GM10248 (cell line): ENCODE measurements around the gene ABLIM2.

Experiments used
- CTCF ChIA-PET: fragments of 300-600 bp; sonication (Branson Sonifier 250); formaldehyde crosslinking; extraction: SDS; loops from one replicate; lab custom pipeline; 2021; ENCODE audit warnings: antibody characterized with exemption; lab: Yijun Ruan, JAX
- POLR2A ChIA-PET: fragments of 350-650 bp; sonication (Branson Sonifier 250); formaldehyde crosslinking; extraction: SDS; loops from one replicate; lab custom pipeline; 2020; ENCODE audit warnings: antibody characterized with exemption; lab: Yijun Ruan, JAX
- DNase-seq: peaks from one replicate; pipeline ENCODE4 v3.0.0; 2012; ENCODE audit errors: extremely low spot score
- TF ChIP-seq, protein P1 (sequence below): IDR thresholded peaks from 2 replicates; pipeline ENCODE4 v1.5.1; 2012; ENCODE audit warnings: mild to moderate bottlenecking, low read depth; ENCODE audit errors: extremely low read depth, missing control alignments, control extremely low read depth

Gene ABLIM2

DNA sequence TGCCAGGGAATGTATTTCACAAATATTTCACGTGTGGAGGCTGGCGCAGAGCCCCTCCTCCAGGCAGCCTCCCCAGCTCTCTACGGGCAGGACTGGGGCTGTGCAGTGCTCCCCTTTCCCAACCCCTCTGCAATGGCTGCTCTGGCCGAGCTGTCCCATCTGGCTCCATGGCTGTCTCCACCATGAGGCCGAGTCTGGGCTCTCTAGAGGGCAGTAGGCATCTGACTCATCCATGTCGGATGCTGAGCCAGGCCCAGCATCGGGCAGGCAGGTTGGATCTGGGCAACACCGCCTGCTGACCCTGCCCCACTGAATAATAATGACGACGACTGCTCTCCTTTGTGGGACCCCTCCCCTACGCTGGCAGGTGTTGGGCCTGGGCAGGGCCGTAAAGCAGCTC lies 29.5 kb upstream of the ABLIM2 start:
- POLR2A ChIA-PET = no interaction called here
- CTCF ChIA-PET = interaction anchor here (1.4 to 2.1 kb wide), 3 partner anchors 9 to 386 kb away, joined by 3 to 11 read pairs (median 7); no protein-coding TSS in a partner anchor
- TF ChIP-seq, protein P1, sequence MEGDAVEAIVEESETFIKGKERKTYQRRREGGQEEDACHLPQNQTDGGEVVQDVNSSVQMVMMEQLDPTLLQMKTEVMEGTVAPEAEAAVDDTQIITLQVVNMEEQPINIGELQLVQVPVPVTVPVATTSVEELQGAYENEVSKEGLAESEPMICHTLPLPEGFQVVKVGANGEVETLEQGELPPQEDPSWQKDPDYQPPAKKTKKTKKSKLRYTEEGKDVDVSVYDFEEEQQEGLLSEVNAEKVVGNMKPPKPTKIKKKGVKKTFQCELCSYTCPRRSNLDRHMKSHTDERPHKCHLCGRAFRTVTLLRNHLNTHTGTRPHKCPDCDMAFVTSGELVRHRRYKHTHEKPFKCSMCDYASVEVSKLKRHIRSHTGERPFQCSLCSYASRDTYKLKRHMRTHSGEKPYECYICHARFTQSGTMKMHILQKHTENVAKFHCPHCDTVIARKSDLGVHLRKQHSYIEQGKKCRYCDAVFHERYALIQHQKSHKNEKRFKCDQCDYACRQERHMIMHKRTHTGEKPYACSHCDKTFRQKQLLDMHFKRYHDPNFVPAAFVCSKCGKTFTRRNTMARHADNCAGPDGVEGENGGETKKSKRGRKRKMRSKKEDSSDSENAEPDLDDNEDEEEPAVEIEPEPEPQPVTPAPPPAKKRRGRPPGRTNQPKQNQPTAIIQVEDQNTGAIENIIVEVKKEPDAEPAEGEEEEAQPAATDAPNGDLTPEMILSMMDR = no peak
- DNase-seq = no peak

DNA sequence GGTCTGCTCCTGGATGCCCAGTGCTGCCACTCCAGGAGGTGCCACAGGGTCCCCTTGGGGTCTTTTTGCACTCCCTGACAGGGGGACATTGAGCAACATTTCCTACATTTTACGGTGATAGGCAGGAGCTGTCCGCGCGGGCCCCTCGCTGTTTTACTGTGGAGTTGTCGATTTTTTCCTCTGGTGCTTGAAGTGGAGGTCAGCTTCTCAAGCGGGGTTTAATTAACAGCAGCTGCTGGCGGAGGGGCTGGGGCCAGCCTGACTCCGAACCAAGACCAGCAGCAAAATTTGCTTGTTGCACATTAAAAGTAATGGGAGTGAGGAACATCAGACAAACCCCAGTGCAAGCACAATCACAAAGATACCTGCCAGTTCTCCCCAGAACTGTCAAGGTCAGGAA lies 27.3 kb upstream of the ABLIM2 start:
- ChIA-PET CTCF (interaction anchor here (0.7 to 2.1 kb wide), 2 partner anchors 9 to 14 kb away, joined by 3 to 9 read pairs; no protein-coding TSS in a partner anchor), POLR2A (no interaction called here)
- TF ChIP-seq, protein P1 = no peak
- no peak for DNase-seq

DNA sequence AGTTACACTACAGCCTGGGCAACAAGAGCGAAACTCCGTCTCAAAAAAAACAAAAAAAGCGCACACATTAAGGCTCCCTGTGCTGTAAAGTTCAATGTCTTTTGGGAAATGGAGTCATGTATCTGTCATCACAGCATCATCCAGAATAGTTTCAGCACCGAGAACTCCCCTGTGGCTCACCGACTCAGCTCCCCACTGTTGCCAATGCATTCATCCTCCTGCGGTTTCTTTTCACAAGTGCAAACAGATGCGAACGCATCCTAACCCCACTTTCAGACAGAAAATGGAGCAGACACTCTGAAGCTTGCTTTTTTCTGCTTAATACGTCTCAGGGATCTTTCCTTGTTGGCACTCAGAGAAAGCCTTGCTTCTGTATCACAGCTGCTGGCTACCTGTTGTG lies 26.7 kb upstream of the ABLIM2 start:
- CTCF ChIA-PET = interaction anchor here (2.1 kb wide), 1 partner anchor 9 kb away, joined by 9 read pairs; no protein-coding TSS in a partner anchor
- POLR2A ChIA-PET = no interaction called here
- DNase-seq = no peak
- TF ChIP-seq, protein P1 = no peak

DNA sequence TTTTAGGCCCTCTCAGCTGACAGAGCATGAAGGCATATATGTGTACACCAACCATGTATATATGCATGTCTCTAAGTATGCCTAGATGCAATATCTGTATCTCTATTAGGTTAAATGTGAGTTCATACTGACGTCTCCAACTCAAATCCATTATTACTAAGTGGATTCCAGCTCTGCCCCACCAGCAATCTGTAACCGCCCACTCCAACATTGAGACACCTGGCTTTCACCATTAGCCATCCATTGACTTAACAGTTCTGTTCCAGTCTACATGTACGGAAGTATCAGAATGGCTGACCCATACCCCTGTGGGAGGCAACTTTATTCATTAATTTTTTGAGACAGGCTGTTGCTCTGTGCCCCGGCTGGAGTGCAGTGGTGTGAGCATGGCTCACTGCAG lies 25.4 kb upstream of the ABLIM2 start:
- TF ChIP-seq, protein P1 = no peak
- DNase-seq = no peak
- POLR2A ChIA-PET = no interaction called here
- CTCF ChIA-PET = interaction anchor here (0.9 kb wide), 1 partner anchor 12 kb away, joined by 3 read pairs; no protein-coding TSS in a partner anchor

DNA sequence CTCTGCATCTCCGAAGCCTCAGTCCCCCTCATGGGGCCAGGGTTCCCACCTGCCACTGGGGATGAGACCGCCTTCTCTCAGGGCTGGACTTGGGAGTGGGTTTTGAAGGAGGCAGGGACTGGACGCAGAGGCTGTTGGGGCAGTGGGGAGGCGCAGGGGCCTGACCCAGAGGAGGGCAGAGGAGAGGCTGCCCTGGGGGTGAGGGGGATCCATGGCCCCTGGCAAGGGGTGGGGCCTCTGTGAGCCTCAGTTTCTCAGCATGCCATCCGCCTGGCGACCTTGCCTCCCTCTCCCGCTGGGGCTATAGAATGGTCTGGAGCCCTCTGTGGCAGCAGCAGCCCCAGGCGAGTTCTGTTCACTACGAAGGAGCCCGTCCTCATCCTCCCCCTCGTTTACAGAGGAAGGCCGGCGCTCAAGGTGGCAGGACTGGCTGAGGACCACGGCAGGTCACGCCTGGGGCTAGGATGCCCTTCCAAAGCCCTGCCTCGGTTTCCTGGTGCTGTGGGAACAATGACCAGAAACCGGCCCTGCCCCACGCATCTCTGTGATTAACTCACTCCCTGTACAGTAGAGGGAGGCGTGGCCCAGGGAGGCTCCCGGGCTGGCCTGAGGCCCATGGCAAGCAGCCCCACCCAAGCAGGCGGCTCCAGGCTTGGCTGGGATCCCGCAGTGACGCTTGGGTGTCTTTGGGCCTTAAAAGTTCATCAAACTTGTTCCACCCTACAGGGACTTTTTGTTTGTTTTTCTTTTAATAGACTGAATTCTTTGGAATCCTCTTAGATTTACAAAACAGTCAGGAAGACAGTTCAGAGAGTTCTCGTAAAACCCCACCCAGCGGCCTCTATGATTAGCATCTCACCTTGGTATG lies 24.5 kb upstream of the ABLIM2 start:
- ChIA-PET CTCF (no interaction called here), POLR2A (no interaction called here)
- DNase-seq = no peak
- TF ChIP-seq, protein P1 = no peak

DNA sequence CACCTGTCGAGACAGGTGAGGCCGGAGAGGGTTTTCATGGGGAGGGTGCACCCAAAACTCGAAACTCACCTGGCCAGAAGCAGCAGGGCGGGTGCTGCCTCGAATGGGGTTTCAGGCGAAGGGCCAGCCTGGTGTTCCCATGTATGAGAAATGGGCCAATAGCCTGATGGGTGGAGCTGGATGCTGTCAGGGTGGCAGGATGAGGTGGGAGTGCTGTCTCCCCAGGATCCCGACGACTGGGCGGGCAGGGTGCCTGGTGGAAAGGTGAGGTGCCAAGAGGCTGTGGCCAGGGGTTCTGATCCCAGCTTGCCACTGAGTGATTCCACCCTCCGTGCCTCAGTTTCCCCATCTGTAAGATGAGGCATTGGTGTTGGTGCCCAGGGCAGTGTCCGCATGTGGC lies 23.7 kb upstream of the ABLIM2 start:
- TF ChIP-seq, protein P1 = no peak

More for the DNA sequence above, 23.7 kb upstream of the ABLIM2 start:
- ChIA-PET POLR2A (no interaction called here), CTCF (no interaction called here)
- no peak for DNase-seq
